GM21717 (cell line): ENCODE results near the gene SYP.

Experiments
- ATAC-seq: cut with Tn5 transposase; IDR thresholded peaks from one replicate; pipeline ENCODE4 v1.9.1; 2021; ENCODE audit warnings: mild to moderate bottlenecking, moderate library complexity; ENCODE audit not compliant: unreplicated experiment

The SYP gene

GRCh38 chrX:49199906-49200771, at the start of gene SYP:
SYP (minus strand) TSS chrX:49200193; CDS start chrX:49200186, 7 bp downstream.
- ATAC-seq: peak; percentile 78

GRCh38 chrX:49249616-49250015, 49.6 kb upstream of the SYP start:
- ATAC-seq: no peak

- ATAC-seq: no peak
These were observed 49.1 kb upstream of the SYP start for GRCh38 chrX:49249071-49249470.

GRCh38 chrX:49247916-49248811, 48.2 kb upstream of the SYP start:
- no peak for ATAC-seq

- no peak for ATAC-seq
These were observed 47.4 kb upstream of the SYP start for GRCh38 chrX:49247346-49247745.

- ATAC-seq: no peak
These were observed 46.5 kb upstream of the SYP start for GRCh38 chrX:49246541-49246940.

GRCh38 chrX:49244207-49244606, 44.2 kb upstream of the SYP start:
- ATAC-seq: no peak

- no peak for ATAC-seq
These were observed 43.2 kb upstream of the SYP start for GRCh38 chrX:49243166-49243565.

GRCh38 chrX:49242545-49243066, 42.6 kb upstream of the SYP start:
- ATAC-seq: no peak

GRCh38 chrX:49238735-49239134, 38.7 kb upstream of the SYP start:
- no peak for ATAC-seq

- no peak for ATAC-seq
These were observed 37.1 kb upstream of the SYP start for GRCh38 chrX:49237060-49237459.

GRCh38 chrX:49233887-49234555, 34.0 kb upstream of the SYP start:
- no peak for ATAC-seq

- no peak for ATAC-seq
These were observed 33.2 kb upstream of the SYP start, which contains the start of gene CACNA1F for GRCh38 chrX:49233176-49233575. CACNA1F (minus strand) TSS chrX:49233340; CDS start chrX:49233309, 31 bp downstream.

GRCh38 chrX:49232525-49232924, 32.5 kb upstream of the SYP start:
- no peak for ATAC-seq

GRCh38 chrX:49231333-49232000, 31.5 kb upstream of the SYP start:
- no peak for ATAC-seq

GRCh38 chrX:49230500-49231232, 30.7 kb upstream of the SYP start:
- peak; percentile 69 for ATAC-seq

GRCh38 chrX:49228185-49228584, 28.2 kb upstream of the SYP start:
- no peak for ATAC-seq

GRCh38 chrX:49227726-49228125, 27.7 kb upstream of the SYP start:
- no peak for ATAC-seq

GRCh38 chrX:49226946-49227345, 27.0 kb upstream of the SYP start:
- no peak for ATAC-seq

- ATAC-seq: no peak
These were observed 25.9 kb upstream of the SYP start for GRCh38 chrX:49225858-49226257.
